Measurements from ENCODE around the gene CHRDL1. TPM values are rescaled to one million over a fixed set of nuclear protein-coding genes. Genes with fewer than 3 reads are reported as not detected.

CHRDL1 gene
- total and polyA plus RNA-seq, 2 of the 13 experiments (the other 11 are each of a cell fraction or from before 2014, with no cell fraction given), result not detected

- ChIA-PET POLR2A (no interaction called here), CTCF (ENCODE audit: low intra/inter-chr PET ratio, low total read pairs) (no interaction called here)
- WGBS (ENCODE audit: low lambda C conversion rate), result no CpG with 5 or more reads among the region's 1 CpG
- no peaks in the 10 kb centered on the region for H3K9me3 ChIP-seq (ENCODE audit: low read length)
- no peak overlapping the region for H3K4me3 ChIP-seq (replicated peaks in 1 of 3; ENCODE audit: insufficient read depth in 1 of 3, low read depth in 2 of 3, low read length in 3 of 3)
- no peak for FAIRE-seq
- no peak for ATAC-seq
- no peaks in the 10 kb centered on the region for H3K4me1 ChIP-seq (ENCODE audit: insufficient read depth, low read length)
- no peaks in the 10 kb centered on the region for H4K20me1 ChIP-seq (ENCODE audit: insufficient read depth, low read length)
- H3K4me2 ChIP-seq (ENCODE audit: low read depth, low read length), result no peak overlapping the region
- no TSS peak for BruUV-seq (replicated peaks)
- no peaks in the 10 kb centered on the region for H3K36me3 ChIP-seq (replicated peaks in 1 of 2; ENCODE audit: control insufficient read depth in 1 of 2, insufficient read depth in 2 of 2, low read length in 2 of 2)
- intact Hi-C loops (cut with micrococcal nuclease; ENCODE audit: unreplicated experiment), result no loop called here
- no peak for TF ChIP-seq IKZF4 (CRISPR knock-in tag; IDR thresholded peaks at IDR 0.05; ENCODE audit: borderline replicate concordance, low read depth, not compliant biosample characterization)
- no peak overlapping the region for H3K9ac ChIP-seq (ENCODE audit: insufficient read depth, low read depth, low read length)
- H3K27ac ChIP-seq (ENCODE audit: extremely low read length, insufficient read depth, low read length), result no peak overlapping the region
- no peak overlapping the region for H2AFZ ChIP-seq (ENCODE audit: low read length)
- no peaks in the 10 kb centered on the region for H3K27me3 ChIP-seq (ENCODE audit: control insufficient read depth in 1 of 2, insufficient read depth in 2 of 2, low read length in 2 of 2)
- no peak for DNase-seq (ENCODE audit: low spot score)
- no peaks in the 10 kb centered on the region for H3K79me2 ChIP-seq (ENCODE audit: insufficient read depth, low read length)
- in situ Hi-C loops (cut with HindIII; ENCODE audit: extremely low pct_ligation_motif_present, low pct_unique_long_range_greater_than_20kb), result no loop called here
Observed at GRCh38 chrX:110741213-110741796, 54.3 kb downstream of the CHRDL1 start.

DNA sequence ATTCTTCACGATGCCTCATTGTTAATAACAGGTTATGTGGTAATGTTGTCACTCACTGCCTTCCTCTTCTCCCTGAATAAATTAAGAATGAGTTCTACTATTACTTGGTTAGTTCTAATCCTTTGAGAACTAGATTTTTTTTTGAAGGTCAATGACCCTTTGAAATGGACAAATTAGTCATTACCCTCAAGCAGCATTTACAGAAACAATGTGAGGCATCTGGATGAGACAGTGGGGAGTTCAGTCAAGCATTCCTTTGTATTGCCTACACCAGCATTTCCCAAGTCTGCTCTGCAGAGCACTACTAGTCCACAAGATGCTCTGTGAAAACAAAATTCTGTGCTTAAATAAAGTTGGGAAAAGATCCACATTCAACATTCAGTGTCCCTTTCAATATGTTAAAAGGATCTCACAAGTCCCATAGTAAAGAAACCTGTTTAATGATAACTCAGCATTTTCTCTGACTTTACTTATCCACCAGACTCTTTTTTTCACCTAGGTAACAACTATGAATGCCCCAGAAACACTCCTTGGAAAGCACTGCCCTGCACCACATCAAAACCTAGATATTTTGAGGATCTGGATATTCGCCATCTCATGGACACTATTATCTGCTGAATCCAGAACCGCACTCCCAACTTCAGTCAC lies 60.6 kb downstream of the CHRDL1 start:
- POLR2A ChIA-PET, result no interaction called here
- no peak overlapping the region for H3K9ac ChIP-seq (ENCODE audit: insufficient read depth, low read depth, low read length)
- WGBS (ENCODE audit: low lambda C conversion rate), result 3% methylated on average over 3 of the region's 3 CpGs

More for the DNA sequence above, 60.6 kb downstream of the CHRDL1 start:
- Histone ChIP-seq H3K27me3 (ENCODE audit: control insufficient read depth in 1 of 2, insufficient read depth in 2 of 2, low read length in 2 of 2) (no peaks in the 10 kb centered on the region), H3K9me3 (ENCODE audit: low read length) (no peaks in the 10 kb centered on the region), H3K36me3 (replicated peaks in 1 of 2; ENCODE audit: control insufficient read depth in 1 of 2, insufficient read depth in 2 of 2, low read length in 2 of 2) (no peaks in the 10 kb centered on the region), H3K79me2 (ENCODE audit: insufficient read depth, low read length) (no peaks in the 10 kb centered on the region), H3K4me1 (ENCODE audit: insufficient read depth, low read length) (no peaks in the 10 kb centered on the region), H3K27ac (ENCODE audit: extremely low read length, insufficient read depth, low read length) (no peak overlapping the region), H3K4me2 (ENCODE audit: low read depth, low read length) (no peak overlapping the region), H2AFZ (ENCODE audit: low read length) (no peak overlapping the region), H3K4me3 (replicated peaks in 1 of 3; ENCODE audit: insufficient read depth in 1 of 3, low read depth in 2 of 3, low read length in 3 of 3) (no peak overlapping the region), H4K20me1 (ENCODE audit: insufficient read depth, low read length) (no peaks in the 10 kb centered on the region)
- TF ChIP-seq ZNF33A (CRISPR knock-in tag; IDR thresholded peaks at IDR 0.05; ENCODE audit: borderline replicate concordance) (no peak), MAFK (conservative IDR thresholded peaks at IDR 0.05 in 1 of 2, IDR thresholded peaks at IDR 0.05 in 1 of 2; ENCODE audit: low read length in 2 of 2) (peak; percentile 31 to 71; a peak in 3 of 4 replicates), MAFF (IDR thresholded peaks at IDR 0.05; ENCODE audit: low read depth, low read length) (peak; percentile 65)
- no TSS peak for BruUV-seq (replicated peaks)
- intact Hi-C loops (cut with micrococcal nuclease; ENCODE audit: unreplicated experiment), result no loop called here
- FAIRE-seq, result no peak
- ATAC-seq, result no peak
- CTCF ChIA-PET (ENCODE audit: low intra/inter-chr PET ratio, low total read pairs), result no interaction called here
- DNase-seq (ENCODE audit: low spot score), result no peak
- in situ Hi-C loops (cut with HindIII; ENCODE audit: extremely low pct_ligation_motif_present, low pct_unique_long_range_greater_than_20kb), result no loop called here
